ENCODE data around the gene EEFSEC.

Gene EEFSEC

GRCh38 chr3:128309026-128309425 is 155.7 kb downstream of the EEFSEC start:
- intact Hi-C loops (cut with DNase I; ENCODE audit: low total_unique reads): no loop called here
- Histone ChIP-seq H3K27ac (no peak overlapping the region), H3K27me3 (no peaks in the 10 kb centered on the region), H3K36me3 (peaks cover 4 to 9% (median 4%) of the 10 kb centered on the region in 3 donors), H3K4me1 (no peaks in the 10 kb centered on the region), H3K4me3 (no peak overlapping the region), H3K9me3 (no peaks in the 10 kb centered on the region)
- DNase-seq: no peak
- TF ChIP-seq, protein P1, sequence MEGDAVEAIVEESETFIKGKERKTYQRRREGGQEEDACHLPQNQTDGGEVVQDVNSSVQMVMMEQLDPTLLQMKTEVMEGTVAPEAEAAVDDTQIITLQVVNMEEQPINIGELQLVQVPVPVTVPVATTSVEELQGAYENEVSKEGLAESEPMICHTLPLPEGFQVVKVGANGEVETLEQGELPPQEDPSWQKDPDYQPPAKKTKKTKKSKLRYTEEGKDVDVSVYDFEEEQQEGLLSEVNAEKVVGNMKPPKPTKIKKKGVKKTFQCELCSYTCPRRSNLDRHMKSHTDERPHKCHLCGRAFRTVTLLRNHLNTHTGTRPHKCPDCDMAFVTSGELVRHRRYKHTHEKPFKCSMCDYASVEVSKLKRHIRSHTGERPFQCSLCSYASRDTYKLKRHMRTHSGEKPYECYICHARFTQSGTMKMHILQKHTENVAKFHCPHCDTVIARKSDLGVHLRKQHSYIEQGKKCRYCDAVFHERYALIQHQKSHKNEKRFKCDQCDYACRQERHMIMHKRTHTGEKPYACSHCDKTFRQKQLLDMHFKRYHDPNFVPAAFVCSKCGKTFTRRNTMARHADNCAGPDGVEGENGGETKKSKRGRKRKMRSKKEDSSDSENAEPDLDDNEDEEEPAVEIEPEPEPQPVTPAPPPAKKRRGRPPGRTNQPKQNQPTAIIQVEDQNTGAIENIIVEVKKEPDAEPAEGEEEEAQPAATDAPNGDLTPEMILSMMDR (IDR thresholded peaks at IDR 0.05): no peak

GRCh38 chr3:128310286-128311058 is 157.2 kb downstream of the EEFSEC start:
- intact Hi-C loops (cut with DNase I; ENCODE audit: low total_unique reads): no loop called here

DNA sequence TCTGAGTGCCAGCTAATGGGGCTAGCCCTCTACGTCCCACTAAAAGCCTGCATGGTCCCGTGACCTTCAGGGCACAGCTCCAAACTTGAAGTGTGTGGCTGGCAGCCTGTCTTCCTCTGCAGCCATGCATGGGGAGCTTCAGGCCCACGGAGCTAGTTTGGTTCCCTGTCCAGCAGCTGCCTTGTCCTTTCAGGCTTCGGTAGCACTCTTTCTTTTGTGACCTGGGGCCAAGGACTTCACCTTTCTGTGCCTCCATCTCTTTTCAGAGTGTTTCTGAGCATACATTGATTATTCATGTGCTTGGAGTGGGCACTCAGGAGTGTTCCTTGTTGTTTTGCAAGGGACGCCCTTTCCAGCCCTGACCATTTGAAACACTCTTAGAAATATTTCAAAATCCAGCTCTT is 158.2 kb downstream of the EEFSEC start:
- Histone ChIP-seq H3K36me3 (peaks cover 0 to 9% (median 0%) of the 10 kb centered on the region in 3 donors), H3K9me3 (no peaks in the 10 kb centered on the region), H3K4me3 (no peak overlapping the region), H3K27ac (no peak overlapping the region), H3K27me3 (no peaks in the 10 kb centered on the region), H3K4me1 (no peaks in the 10 kb centered on the region)
- intact Hi-C loops (cut with DNase I; ENCODE audit: low total_unique reads): no loop called here
- TF ChIP-seq, protein P1 (IDR thresholded peaks at IDR 0.05): no peak
- DNase-seq: no peak

More at GRCh38 chr3:128310286-128311058, 157.2 kb downstream of the EEFSEC start:
- Histone ChIP-seq H3K9me3 (no peaks in the 10 kb centered on the region), H3K27ac (no peak overlapping the region), H3K4me1 (no peaks in the 10 kb centered on the region), H3K36me3 (peaks cover 0 to 9% (median 0%) of the 10 kb centered on the region in 3 donors), H3K27me3 (no peaks in the 10 kb centered on the region), H3K4me3 (no peak overlapping the region)
- TF ChIP-seq, protein P1 (IDR thresholded peaks at IDR 0.05): no peak
- DNase-seq: no peak

DNA sequence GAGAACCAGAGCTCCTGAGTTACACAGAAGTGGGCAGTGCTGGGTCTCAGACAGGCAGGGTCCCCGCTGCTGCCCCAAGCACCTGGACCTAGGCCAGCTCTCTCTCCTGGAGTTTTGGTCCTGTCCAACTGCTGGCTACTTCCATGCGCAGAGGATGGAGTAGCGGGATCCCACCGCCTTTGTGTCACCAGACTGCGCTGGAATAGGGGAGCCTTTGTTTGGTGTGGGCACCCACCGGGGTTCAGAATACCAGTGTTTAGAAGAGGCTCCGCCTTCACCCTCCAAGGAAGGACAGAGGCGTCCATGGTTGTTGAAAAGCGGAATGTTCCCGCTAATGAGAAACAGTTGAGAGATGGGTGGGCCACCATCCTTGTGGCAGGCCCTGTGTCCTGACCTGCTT is 159.0 kb downstream of the EEFSEC start:
- intact Hi-C loops (cut with DNase I; ENCODE audit: low total_unique reads): no loop called here
- no peak overlapping the region for H3K27ac ChIP-seq
- no peak overlapping the region for H3K4me3 ChIP-seq
- H3K27me3 ChIP-seq: no peaks in the 10 kb centered on the region
- no peaks in the 10 kb centered on the region for H3K9me3 ChIP-seq
- no peak for DNase-seq
- H3K4me1 ChIP-seq: no peaks in the 10 kb centered on the region
- peaks cover 0 to 9% (median 0%) of the 10 kb centered on the region in 3 donors for H3K36me3 ChIP-seq
- TF ChIP-seq, protein P1 (IDR thresholded peaks at IDR 0.05): no peak

- Histone ChIP-seq H3K4me1 (no peaks in the 10 kb centered on the region), H3K36me3 (peaks cover 0 to 13% (median 0%) of the 10 kb centered on the region in 3 donors), H3K9me3 (no peaks in the 10 kb centered on the region), H3K27ac (no peak overlapping the region), H3K4me3 (no peak overlapping the region), H3K27me3 (no peaks in the 10 kb centered on the region)
- no peak for DNase-seq
- intact Hi-C loops (cut with DNase I; ENCODE audit: low total_unique reads): no loop called here
- TF ChIP-seq, protein P1 (IDR thresholded peaks at IDR 0.05): no peak
Measured at GRCh38 chr3:128313071-128313725, 159.9 kb downstream of the EEFSEC start.

All from tibial artery (tissue), 4 donors.